Activated T-helper 9 cell treated with anti-CD3 and anti-CD28 coated beads, Interleukin-2, amount 50 U/mL, for 16 hours (primary cell): Measurements from ENCODE around the gene CLCA4.
"Not testable (repeated sequence)": the region's sequence is repeated elsewhere in the genome, so short reads cannot be mapped to it uniquely, and the experiment has no call there.

Experiments used
- DNase-seq: peaks from one replicate; pipeline ENCODE4 v3.0.0-alpha.2; 2020; ENCODE audit warnings: low read depth

The CLCA4 gene

DNA sequence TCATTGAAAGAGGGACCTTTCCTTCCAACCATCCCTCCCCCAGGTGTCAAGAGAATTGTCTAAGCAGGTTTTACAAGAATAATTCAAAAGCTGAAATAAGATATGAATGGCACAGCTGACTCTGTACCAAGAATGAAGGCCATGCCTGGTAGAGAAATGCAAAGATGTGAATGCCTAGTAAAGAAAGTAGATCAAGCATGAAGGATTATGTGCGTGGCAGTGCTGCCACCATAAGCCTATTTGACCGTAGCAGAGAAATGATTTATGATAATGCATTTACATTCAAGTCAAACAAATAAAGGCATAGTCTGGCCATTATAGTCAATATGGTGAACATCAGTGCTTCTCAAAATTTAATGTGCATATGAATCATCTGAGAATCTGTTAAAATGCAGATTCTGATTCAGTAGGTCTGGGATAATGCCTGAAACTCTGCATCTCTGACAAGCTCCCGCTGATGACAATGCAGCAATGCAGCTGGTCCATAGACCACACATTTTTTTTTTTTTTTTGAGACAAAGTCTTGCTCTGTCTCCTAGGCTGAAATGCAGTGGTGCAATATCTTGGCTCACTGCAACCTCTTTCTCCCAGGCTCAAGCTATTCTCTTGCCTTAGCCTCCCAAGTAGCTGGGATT lies 16.6 kb upstream of the CLCA4 start:
- no peak for DNase-seq

- no peak for DNase-seq
Observed at GRCh38 chr1:86537928-86538695, 8.8 kb upstream of the CLCA4 start.

DNA sequence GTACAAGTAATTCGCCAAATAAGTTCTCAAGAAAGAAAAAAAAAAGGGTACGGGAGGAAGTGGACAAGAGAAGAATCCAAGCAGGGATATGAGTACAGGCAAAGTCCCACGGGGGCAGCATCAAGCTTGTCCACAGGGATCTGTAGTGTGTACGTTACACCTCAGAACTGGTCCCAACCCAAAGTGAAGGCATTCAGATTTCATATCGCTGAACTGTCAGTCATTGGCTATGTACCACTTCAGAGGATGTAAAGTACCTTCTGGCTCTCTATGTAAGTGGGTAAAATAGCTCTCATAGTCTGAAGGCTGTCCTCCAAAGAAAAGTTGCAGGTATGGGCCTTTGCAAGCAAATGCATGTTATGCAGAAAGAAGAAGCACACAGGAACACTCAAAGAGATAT lies 8.1 kb upstream of the CLCA4 start:
- no peak for DNase-seq

GRCh38 chr1:86541859-86542258 lies 5.0 kb upstream of the CLCA4 start:
- no peak for DNase-seq

GRCh38 chr1:86542631-86543030 lies 4.2 kb upstream of the CLCA4 start:
- no peak for DNase-seq

DNA sequence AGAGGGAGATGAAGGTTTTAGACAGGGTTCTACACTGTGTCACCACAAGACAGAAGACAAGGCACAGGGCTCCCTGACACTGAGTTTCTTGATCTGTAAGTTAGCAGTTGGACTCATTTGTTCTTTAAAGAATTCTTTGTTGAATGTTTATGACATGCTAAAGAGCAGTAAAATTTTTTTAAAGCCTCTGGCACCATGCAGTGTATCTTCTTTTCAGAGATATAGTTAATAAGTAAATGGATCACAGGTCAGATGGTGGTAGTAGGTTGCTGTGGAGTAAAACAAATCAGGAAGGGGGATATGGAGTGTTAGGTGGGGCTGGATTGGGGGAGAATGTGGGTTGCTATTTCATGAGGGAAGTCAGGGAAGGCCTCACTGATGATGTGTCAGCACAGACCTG lies 2.0 kb downstream of the CLCA4 start:
- no peak for DNase-seq

DNA sequence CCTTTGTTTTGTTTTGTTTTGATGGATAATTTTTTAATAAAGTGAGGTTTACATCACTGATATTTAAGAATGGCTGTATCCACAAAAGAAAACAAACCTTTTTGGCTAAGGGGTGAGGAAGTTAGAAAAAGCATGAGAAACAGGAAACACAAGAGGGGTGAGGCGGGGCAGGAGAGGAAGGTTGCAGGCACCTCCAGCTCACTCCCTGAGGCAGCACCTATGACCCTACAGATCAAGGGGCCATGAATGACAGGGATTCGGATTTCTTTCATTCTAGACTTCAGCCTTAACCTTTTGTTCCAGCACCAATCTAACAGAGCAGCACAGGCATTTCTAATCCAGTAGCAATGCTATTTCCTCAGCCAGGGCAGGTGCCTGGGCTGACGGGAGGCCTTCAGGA lies 4.4 kb downstream of the CLCA4 start:
- no peak for DNase-seq

DNA sequence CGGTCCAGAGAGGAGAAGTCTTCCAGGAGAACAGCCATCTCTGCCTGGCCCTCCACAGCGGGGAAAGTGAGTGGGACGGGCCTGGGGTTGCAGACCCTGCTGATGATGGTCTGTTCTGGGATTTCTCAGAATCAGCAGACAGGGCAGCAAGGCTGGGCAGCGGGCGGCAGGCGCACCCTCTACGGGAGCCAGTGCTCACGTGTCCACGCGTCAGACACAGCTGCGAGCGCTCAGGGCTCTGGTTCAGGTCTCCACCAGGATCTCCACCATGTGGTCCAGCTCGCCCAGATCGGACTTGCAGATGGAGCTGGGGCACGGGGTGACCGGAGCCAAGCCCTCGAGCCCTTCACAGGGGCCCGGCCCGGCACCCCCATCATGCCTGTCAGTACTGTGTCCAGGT lies 5.5 kb downstream of the CLCA4 start:
- DNase-seq: no peak

DNA sequence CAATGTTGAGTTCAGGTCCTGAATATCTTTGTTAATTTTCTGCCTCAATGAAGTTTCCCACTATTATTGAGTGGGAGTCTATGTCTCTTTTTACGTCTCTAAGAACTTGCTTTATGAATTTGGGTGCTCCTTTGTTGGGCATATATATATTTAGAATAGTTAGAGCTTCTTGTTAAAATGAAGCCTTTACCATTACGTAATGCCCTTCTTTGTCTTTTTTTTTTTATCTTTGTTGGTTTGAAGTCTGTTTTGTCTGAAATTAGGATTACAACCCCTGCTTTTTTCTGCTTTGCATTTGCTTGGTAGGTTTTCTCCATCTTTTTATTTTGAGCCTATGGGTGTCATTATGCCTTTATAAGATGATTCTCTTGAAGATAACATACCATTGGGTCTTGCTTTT lies 10.9 kb downstream of the CLCA4 start:
- no peak for DNase-seq

DNA sequence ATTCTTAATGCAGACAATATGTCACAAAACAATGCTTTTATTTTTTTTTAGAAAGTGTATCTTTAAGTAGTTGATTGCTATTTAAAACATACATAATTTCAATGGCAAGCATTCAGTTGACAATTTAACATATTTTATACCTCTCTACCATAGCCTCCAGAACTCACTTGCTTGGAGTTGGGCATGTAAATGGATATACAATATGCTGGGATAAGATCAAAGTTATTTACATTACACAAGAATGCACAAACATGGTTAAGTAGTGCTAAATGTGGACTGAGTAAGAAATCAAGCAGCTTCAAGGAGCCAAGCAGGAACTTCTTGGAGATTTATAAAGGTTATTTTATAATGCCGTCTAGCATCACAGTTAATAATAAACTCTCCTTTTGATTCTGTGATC lies 17.0 kb downstream of the CLCA4 start:
- no peak for DNase-seq

GRCh38 chr1:86567341-86567740 lies 20.5 kb downstream of the CLCA4 start:
- DNase-seq: no peak

- DNase-seq: no peak
Observed at GRCh38 chr1:86567878-86568277, 21.0 kb downstream of the CLCA4 start.

- no peak for DNase-seq
Observed at GRCh38 chr1:86573763-86574484, 27.0 kb downstream of the CLCA4 start.

DNA sequence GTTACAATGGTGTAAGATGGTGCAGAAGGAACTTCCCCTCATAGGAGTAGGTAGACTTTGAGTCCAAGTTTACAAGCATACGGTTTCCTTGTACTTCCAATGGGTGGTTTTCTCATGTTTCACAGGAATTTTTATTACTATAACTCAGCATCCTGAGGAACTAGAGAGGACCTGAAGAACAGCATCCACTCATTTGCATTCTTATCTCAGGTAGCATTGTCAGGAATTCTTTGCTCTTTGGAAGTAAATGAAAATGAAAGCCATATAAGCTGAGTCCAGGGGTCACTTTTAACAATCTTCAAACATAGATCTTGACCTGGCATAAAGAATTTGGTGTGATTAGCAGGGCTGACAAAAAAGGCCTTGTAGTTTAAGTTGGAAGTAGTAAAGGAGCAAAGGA lies 34.4 kb downstream of the CLCA4 start:
- no peak for DNase-seq

DNA sequence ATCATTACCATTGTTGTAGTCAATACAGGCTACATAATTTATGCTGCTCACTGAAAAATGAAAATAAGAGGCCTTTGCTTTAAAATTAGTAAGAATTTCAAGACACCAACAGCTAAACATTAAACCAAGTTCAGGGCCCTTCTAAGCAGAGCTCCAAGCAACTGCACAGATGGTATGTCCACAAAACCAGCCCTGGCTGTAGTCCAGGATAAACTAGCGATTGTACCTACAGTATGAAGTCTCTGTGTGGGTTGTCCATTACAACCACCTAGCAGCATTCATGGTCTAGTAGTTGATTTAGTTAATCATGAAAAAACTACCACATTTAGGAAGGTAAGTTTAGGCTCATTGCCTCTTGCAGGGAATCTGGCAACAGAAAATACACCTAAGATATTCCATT lies 35.3 kb downstream of the CLCA4 start:
- no peak for DNase-seq

DNA sequence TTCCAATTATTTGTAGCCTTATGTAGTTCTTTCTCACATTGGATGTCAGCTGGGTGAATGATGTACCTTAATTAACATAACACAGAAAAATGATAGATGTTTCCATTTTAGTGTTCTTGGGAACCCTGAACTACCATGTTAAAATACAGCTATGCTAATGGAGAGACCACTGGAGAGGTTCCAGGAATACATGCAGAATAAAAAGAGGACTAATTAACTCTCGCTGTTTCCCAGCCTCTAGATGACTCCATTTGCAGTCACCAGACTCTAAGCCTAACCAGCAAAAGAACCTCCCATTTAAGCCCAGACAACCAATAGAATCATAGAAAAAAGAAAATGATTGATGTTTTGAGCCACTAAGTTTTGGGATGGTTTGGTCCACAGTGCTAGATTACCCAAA lies 36.2 kb downstream of the CLCA4 start:
- no peak for DNase-seq

DNA sequence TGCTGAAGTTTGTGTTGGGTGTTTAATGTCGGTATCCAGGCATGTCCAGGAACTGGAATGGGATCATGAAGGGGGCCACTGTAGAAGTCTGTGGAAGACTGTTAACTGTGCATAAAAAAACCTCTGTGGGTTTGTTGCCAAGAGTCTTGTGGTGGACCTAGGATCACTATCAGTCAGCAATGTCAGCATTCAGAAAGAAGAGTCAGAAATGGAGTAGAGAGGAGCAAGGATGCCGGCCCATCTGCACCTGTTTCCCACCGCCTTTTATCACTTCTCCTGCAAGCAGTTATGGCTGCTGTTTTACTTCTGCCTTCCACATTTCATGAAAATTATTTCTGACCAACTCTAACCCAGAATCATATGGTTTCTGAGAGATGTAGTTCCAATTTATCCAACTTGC lies 36.7 kb downstream of the CLCA4 start:
- no peak for DNase-seq

DNA sequence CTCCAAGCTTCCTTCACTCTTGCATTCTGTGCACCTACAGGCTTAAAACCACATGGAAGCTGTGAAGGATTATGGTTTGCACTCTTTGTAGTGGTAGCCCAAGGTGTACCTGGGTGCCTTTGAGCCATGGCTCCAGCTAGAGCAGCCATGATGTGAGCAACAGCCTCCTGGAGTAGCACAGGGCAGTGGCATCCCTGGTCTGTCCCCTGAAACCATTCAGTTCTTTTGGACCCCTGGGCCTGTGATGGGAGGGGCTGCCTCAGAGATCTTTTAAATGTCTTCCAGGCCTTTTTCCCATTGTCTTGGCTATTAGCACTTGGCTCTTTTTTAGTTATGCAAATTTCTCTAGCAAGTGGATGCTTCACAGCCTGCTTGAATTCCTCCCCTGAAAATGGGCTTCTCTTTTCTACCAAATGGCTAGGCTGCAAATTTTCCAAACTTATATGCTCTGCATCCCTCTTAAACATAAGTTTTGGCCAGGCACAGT lies 47.4 kb downstream of the CLCA4 start:
- no peak for DNase-seq

DNA sequence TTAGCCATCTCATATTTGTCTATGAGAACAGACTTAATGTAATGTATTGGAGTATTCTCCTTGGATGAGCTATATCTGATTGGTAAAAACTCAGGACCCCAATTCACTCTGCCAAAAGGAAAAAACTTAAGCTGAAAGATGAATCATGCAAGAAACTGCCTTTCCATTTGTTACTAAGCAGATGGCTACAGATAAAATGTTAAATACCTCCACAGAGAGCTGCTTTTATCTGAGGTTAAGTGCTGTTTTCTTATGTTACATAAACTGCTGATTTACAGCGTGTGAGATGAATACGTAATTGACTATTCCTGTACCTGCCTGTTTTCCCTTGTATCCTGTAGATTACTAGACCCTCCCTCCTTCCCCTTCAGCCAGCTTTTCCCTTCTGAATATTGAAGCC lies 49.3 kb downstream of the CLCA4 start:
- no peak for DNase-seq

GRCh38 chr1:86596741-86597290 lies 49.9 kb downstream of the CLCA4 start:
- no peak for DNase-seq

GRCh38 chr1:86606080-86606479 lies 59.2 kb downstream of the CLCA4 start:
- DNase-seq: not testable (repeated sequence)

DNA sequence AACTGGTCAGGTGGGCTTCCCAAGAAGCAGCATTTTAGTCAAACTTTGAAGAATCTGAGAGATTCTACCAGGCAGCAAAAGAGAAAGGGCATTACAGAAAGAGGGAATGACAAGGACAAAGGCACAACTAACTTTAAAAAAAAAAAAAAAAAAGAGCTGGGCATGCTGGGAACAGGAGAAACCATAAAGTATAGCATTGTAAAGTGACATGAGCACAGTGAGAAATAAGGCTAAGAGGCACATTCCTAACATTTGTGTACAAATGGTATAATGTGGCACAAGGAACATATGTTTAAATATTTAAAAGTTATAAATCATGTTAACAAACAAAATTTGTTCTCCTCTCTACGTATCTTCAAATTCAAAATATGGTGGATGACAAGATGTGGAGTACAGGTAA lies 69.6 kb downstream of the CLCA4 start:
- DNase-seq: no peak

DNA sequence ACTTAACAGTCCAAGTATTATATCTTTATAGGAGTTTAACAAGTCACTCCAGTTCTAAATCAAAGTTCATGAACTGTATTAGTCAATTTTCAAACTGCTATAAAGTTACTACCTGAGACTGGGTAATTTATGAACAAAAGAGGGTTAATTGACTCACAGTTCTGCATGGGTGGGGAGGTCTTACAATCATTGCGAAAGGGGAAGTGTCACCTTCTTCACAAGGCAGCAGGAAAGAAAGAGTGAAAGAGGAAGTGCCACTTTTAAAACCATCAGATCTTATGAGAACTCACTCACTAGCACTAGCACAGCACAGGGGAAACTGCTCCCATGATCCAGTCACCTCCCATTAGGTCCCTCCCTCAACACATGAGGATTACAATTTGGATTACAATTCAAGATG lies 70.0 kb downstream of the CLCA4 start:
- DNase-seq: no peak
